Osteoblast (primary cell): Measurements from ENCODE around the gene PSMD12. TPM values are rescaled to one million over a fixed set of nuclear protein-coding genes. Genes with fewer than 3 reads are reported as not detected.

Experiments
- DNase-seq: peaks from one replicate; pipeline ENCODE4 v3.0.0; 2011; ENCODE audit warnings: low spot score, mixed read lengths; ENCODE audit not compliant: insufficient read length; ENCODE audit errors: missing footprints
- H2AFZ ChIP-seq: 2 replicates; pipeline ENCODE4 v1.6.0; 2011; ENCODE audit warnings: mild to moderate bottlenecking, low read length
- H3K27ac ChIP-seq: 2 replicates; pipeline ENCODE4 v1.5.1; 2011; ENCODE audit warnings: mild to moderate bottlenecking, low read depth, low read length, moderate library complexity
- H3K27me3 ChIP-seq: 2 replicates; pipeline ENCODE4 v1.6.0; 2012; ENCODE audit warnings: mild to moderate bottlenecking, control low read depth, inconsistent platforms, low read length, moderate library complexity; ENCODE audit not compliant: insufficient read depth
- H3K36me3 ChIP-seq: 2 replicates; pipeline ENCODE4 v1.5.1; 2011; ENCODE audit warnings: mild to moderate bottlenecking, low read length, control low read depth, moderate library complexity; ENCODE audit not compliant: insufficient read depth
- H3K4me1 ChIP-seq: 2 replicates; pipeline ENCODE4 v1.5.1; 2011; ENCODE audit warnings: mild to moderate bottlenecking, low read length, control low read depth, moderate library complexity; ENCODE audit not compliant: insufficient read depth
- H3K4me2 ChIP-seq: 2 replicates; pipeline ENCODE4 v1.6.0; 2011; ENCODE audit warnings: mild to moderate bottlenecking, low read length; ENCODE audit not compliant: insufficient read depth
- H3K4me3 ChIP-seq: fragments of 200-600 bp; sonication (generic); 3 replicates; pipeline ENCODE4 v1.5.1; 2012; ENCODE audit warnings: mild to moderate bottlenecking, low read length, inconsistent platforms; ENCODE audit not compliant: insufficient read depth
- H3K79me2 ChIP-seq: 2 replicates; pipeline ENCODE4 v1.6.0; 2012; ENCODE audit warnings: mild to moderate bottlenecking, low read length, control low read depth, inconsistent platforms; ENCODE audit not compliant: insufficient read depth
- H3K9me3 ChIP-seq: 2 replicates; pipeline ENCODE4 v1.5.1; 2011; ENCODE audit warnings: low read depth, low read length, control low read depth
- H4K20me1 ChIP-seq: 2 replicates; pipeline ENCODE4 v1.6.0; 2012; ENCODE audit warnings: mild to moderate bottlenecking, low read length, control low read depth; ENCODE audit not compliant: insufficient read depth
- CTCF ChIP-seq: IDR thresholded peaks from 2 replicates; pipeline ENCODE4 v1.5.1; 2011; ENCODE audit warnings: mild to moderate bottlenecking, low read depth, low read length, moderate library complexity; ENCODE audit errors: extremely low read depth
- small RNA-seq: library from RNA; depleted of rRNA; stranded (forward); fragments of <200 nt; gene quantifications from one replicate; pipeline ENCODE3, GENCODE V24; 2012
- total RNA-seq: library from RNA; depleted of rRNA; stranded (reverse); fragments of >200 nt; gene quantifications from 2 replicates; pipeline ENCODE4 v1.2.3, GENCODE V29; 2012

Gene PSMD12
- total RNA-seq, 1 donor: 24.2 TPM

GRCh38 chr17:67290711-67291291 is 75.6 kb downstream of the PSMD12 start:
- Histone ChIP-seq H3K4me2 (no peak overlapping the region), H3K27me3 (no peaks in the 10 kb centered on the region), H3K79me2 (no peaks in the 10 kb centered on the region), H3K27ac (no peak overlapping the region), H2AFZ (no peak overlapping the region), H3K4me3 (no peak overlapping the region), H3K9me3 (no peaks in the 10 kb centered on the region), H3K36me3 (no peaks in the 10 kb centered on the region), H4K20me1 (no peaks in the 10 kb centered on the region), H3K4me1 (peaks cover 7% of the 10 kb centered on the region)
- no peak for TF ChIP-seq CTCF
- DNase-seq: peak; percentile 58

GRCh38 chr17:67290244-67290643 is 76.1 kb downstream of the PSMD12 start:
- Histone ChIP-seq H3K9me3 (no peaks in the 10 kb centered on the region), H4K20me1 (no peaks in the 10 kb centered on the region), H3K4me3 (no peak overlapping the region), H3K27me3 (no peaks in the 10 kb centered on the region), H3K4me2 (no peak overlapping the region), H3K36me3 (no peaks in the 10 kb centered on the region), H3K79me2 (no peaks in the 10 kb centered on the region), H3K4me1 (peaks cover 7% of the 10 kb centered on the region), H2AFZ (no peak overlapping the region), H3K27ac (no peak overlapping the region)
- no peak for TF ChIP-seq CTCF
- DNase-seq: no peak

GRCh38 chr17:67289181-67289876 is 77.0 kb downstream of the PSMD12 start:
- peak overlapping the region; percentile 67 for H2AFZ ChIP-seq
- no peak overlapping the region for H3K27ac ChIP-seq
- H3K27me3 ChIP-seq: no peaks in the 10 kb centered on the region
- TF ChIP-seq CTCF: no peak
- H3K79me2 ChIP-seq: no peaks in the 10 kb centered on the region
- H3K36me3 ChIP-seq: no peaks in the 10 kb centered on the region
- no peaks in the 10 kb centered on the region for H3K9me3 ChIP-seq
- peak; percentile 93 for DNase-seq
- peak overlapping the region; percentile 50 for H3K4me3 ChIP-seq
- no peaks in the 10 kb centered on the region for H4K20me1 ChIP-seq
- peak overlapping the region; percentile 80 for H3K4me2 ChIP-seq
- peaks cover 7% of the 10 kb centered on the region for H3K4me1 ChIP-seq

Small RNA genes lying within 50 kb of the gene (small RNA-seq; reads per million reads assigned to genes)
- gene RF00019: not detected

Other genes starting within 250 kb of the PSMD12 start
- gene HELZ, start 121.4 kb downstream of the PSMD12 start, total RNA-seq: 44.8 and 56.8 TPM in 2 replicates
- 5.0 and 6.2 TPM in 2 replicates for gene PITPNC1, start 10.7 kb upstream of the PSMD12 start, total RNA-seq